GM19395 (cell line): Measurements from ENCODE around the gene VAV3.

Source experiments
- ATAC-seq: cut with Tn5 transposase; IDR thresholded peaks from one replicate; pipeline ENCODE4 v1.9.1; 2021; ENCODE audit warnings: mild to moderate bottlenecking, moderate library complexity; ENCODE audit not compliant: unreplicated experiment

The VAV3 gene

DNA sequence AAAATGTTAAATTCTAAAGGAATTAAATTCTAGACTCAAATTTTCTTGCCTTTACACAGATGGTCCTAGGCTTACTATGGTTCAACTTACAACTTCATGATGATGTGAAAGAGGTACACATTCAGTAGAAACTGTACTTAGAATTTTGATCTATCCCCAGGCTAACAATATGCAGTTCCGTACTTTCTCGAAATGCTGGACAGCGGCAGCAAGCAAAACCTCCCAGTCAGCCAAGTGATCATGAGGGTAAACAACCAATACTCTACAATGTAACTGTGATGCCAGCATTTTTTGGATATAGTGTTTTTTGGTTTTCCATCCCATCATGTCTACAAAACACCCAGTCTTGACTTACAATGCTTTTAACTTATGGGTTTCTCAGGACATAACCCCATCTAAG, 25.7 kb downstream of the VAV3 start:
- ATAC-seq, result no peak

- peak; percentile 34 for ATAC-seq
Observed at GRCh38 chr1:107936498-107937481, 28.2 kb downstream of the VAV3 start.

- peak; percentile 88 for ATAC-seq
Observed at GRCh38 chr1:107935396-107936064, 29.4 kb downstream of the VAV3 start.

- ATAC-seq, result peak; percentile 38
Observed at GRCh38 chr1:107934578-107934977, 30.4 kb downstream of the VAV3 start.

DNA sequence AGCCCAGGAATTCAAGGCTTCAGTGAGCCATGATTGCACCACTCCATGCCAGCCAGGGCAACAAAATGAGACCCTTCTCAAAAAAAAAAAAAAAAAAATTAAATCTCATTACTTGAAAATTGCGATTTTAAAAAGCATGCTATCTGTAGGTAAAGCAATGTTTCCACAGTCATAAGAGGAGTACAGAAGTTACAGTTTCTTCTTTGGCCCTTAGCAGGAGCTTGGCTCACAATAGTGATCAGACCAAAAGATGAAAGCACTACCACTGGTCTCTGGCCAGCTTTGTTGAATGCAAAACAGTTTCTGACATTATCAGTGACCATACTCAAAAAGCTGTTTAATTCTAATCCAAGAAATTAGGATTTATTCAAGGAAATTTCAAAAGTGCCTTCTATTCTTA, 31.2 kb downstream of the VAV3 start:
- no peak for ATAC-seq

GRCh38 chr1:107930292-107930691, 34.7 kb downstream of the VAV3 start:
- no peak for ATAC-seq

DNA sequence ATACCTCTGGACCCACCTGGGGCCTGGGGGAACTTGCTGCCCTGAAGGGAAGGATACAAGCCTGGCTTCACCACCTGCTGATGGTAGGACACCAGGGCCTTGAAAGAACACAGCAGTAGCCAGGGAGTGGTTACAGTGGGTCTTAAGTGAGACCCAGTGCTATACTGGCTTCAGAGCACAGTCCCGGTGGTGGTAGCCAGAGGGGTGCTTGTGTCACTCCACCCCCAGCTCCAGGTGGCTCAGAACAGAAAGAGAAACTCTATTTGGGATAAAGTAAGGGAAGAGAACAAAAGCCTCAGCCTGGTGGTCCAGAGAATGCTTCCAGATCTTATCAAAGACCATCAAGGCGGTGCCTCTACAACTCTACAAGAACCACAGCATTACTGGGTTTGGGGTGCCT, 37.2 kb downstream of the VAV3 start:
- no peak for ATAC-seq

GRCh38 chr1:107926436-107927080, 38.4 kb downstream of the VAV3 start:
- no peak for ATAC-seq

DNA sequence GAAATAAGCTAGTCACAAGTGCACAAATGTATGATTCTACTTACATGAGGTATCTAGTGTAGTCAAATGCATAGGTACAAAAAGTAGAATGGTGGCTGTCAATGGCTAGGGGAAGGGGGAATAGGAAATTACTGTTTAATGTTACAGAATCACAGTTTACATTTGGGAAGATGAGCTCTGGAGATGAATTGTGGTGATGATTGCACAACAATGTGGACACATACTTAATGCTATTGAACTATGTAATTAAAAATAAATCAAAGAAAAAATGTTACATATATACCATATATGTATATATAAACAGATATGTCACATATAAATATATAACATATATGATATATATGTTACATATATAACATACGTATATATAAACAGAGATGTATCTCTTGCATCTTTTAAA, 39.4 kb downstream of the VAV3 start:
- ATAC-seq, result no peak

DNA sequence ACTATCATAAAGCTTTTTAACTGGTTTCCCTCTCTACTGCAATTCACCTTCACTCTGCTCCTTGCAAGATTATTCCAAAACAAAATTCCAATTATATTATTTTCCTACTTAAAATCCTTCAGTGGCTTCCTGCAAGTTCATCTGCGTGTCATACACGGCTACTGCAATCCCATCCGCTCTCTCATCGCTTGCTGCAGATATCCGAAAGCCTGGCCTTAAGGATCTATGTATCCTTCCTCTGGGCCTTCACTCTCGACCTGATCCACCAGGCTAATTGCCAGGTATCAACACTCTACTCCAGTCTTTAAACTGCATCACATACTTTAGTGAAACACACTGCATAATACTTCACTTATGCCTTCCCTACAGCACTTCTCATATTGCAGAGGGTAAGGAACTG, 44.0 kb downstream of the VAV3 start:
- ATAC-seq, result no peak

GRCh38 chr1:107920561-107920960, 44.4 kb downstream of the VAV3 start:
- ATAC-seq, result no peak

- no peak for ATAC-seq
Observed at GRCh38 chr1:107919953-107920352, 45.0 kb downstream of the VAV3 start.

DNA sequence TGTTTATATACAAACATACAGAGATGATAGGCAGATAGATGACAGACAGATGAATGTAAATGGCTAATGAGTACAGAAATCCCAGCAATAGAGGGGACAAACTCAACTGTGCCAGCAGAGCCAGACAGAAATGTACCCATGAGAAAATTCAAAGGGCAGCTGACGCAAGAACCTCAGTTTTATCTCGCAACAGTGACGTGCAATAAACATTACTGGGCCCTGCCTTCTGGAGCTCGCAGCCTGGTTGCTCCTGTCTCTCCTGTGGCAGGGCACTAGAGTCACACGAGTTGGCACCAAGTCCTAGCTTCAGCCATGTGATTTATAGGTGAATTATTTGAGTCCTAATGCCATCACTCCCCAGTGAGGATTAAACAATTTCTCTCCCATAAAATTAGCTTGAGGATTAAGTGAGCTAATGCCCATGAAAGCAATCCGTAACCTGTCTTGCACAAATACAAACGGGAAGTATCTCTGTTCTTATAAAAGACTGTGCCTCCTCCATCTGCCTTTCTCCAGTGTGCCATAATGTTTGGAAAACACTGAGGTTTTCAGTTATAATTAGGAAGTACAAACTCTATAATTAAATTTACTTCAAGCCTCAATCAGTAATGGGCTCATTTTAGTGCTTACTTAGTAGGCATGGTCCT, 50.7 kb downstream of the VAV3 start:
- no peak for ATAC-seq

- ATAC-seq, result no peak
Observed at GRCh38 chr1:107912656-107913055, 52.3 kb downstream of the VAV3 start.

GRCh38 chr1:107900090-107900945, 64.7 kb downstream of the VAV3 start:
- ATAC-seq, result no peak

- ATAC-seq, result no peak
Observed at GRCh38 chr1:107899655-107900054, 65.3 kb downstream of the VAV3 start.

GRCh38 chr1:107897438-107898345, 67.3 kb downstream of the VAV3 start:
- no peak for ATAC-seq

GRCh38 chr1:107896936-107897335, 68.0 kb downstream of the VAV3 start:
- no peak for ATAC-seq

DNA sequence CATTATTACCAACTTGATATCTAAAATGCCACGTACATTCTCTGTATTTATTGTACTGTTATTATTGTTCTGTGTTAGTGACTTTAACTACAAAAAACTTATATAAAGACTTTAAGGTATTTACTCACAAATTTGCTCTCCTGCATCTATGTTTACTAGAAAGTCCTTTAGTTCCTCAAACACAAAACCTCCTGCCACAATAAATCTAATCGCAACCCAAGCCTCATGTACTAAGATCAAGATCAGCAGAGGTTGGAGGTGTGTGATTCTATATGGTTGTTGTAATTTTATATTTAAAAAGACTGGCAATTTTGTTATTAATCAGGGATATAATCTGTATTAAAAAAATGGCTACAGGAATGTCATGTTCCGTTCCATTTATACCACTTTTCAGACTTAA, 68.6 kb downstream of the VAV3 start:
- no peak for ATAC-seq
